HepG2 (cell line): Measurements from ENCODE around the gene ENO3. TPM values are rescaled to one million over a fixed set of nuclear protein-coding genes. Genes with fewer than 3 reads are reported as not detected.

Experiments used
- GABPA ChIP-seq, 2 experiments: IDR thresholded peaks; 2 replicates each; pipeline ENCODE4 v1.6.1; 2011 to 2016; ENCODE audit warnings: low read depth in 2 of 2, low read length in 1 of 2, missing biosample characterization in 1 of 2, missing genetic modification characterization in 1 of 2
- KDM5B ChIP-seq: sonication (generic); formaldehyde crosslinking; IDR thresholded peaks from 2 replicates; pipeline ENCODE4 v1.4.0; 2020; ENCODE audit warnings: missing genetic modification reagents, mild to moderate bottlenecking, borderline replicate concordance
- MAZ ChIP-seq, 2 experiments: sonication (generic) in 1 of 2; formaldehyde crosslinking in 1 of 2; IDR thresholded peaks; 2 replicates each; pipeline versions ENCODE4 v1.5.0 to v1.6.1; 2012 to 2020; ENCODE audit warnings: low read depth in 2 of 2, mild to moderate bottlenecking in 2 of 2, borderline replicate concordance in 1 of 2, improper control_type of control experiment in 1 of 2, low read length in 1 of 2, missing genetic modification reagents in 1 of 2, moderate library complexity in 1 of 2
- NCOA2 ChIP-seq: sonication (generic); formaldehyde crosslinking; IDR thresholded peaks from 2 replicates; pipeline ENCODE4 v1.8.0; 2022; ENCODE audit warnings: inconsistent platforms
- PHF21A ChIP-seq: sonication (generic); formaldehyde crosslinking; IDR thresholded peaks from 2 replicates; pipeline ENCODE4 v1.5.0; 2020; ENCODE audit warnings: mild to moderate bottlenecking, missing genetic modification reagents
- PITX1 ChIP-seq: sonication (generic); formaldehyde crosslinking; IDR thresholded peaks from 2 replicates; pipeline ENCODE4 v1.5.1; 2020; ENCODE audit warnings: mild to moderate bottlenecking, missing genetic modification reagents
- RCOR2 ChIP-seq: IDR thresholded peaks from 2 replicates; pipeline ENCODE4 v1.6.1; 2016; ENCODE audit warnings: missing biosample characterization, missing genetic modification reagents
- RFX3 ChIP-seq: IDR thresholded peaks from 2 replicates; pipeline ENCODE4 v1.6.1; 2016; ENCODE audit warnings: missing biosample characterization, missing genetic modification reagents
- SP1 ChIP-seq, 2 experiments: fragments of 450-650 bp in 1 of 2; sonication (generic) in 1 of 2; formaldehyde crosslinking in 1 of 2; IDR thresholded peaks; 2 replicates each; pipeline versions ENCODE4 v1.4.0 to v1.6.1; 2016 to 2020; ENCODE audit warnings: missing genetic modification reagents in 1 of 2
- ZFYVE20 ChIP-seq: sonication (generic); formaldehyde crosslinking; IDR thresholded peaks from 2 replicates; pipeline ENCODE4 v1.8.0; 2023; ENCODE audit warnings: low read depth, mild to moderate bottlenecking, moderate library complexity, missing genetic modification reagents, borderline replicate concordance
- ZNF274 ChIP-seq: sonication (generic); formaldehyde crosslinking; IDR thresholded peaks from 2 replicates; pipeline ENCODE4 v1.5.1; 2020; ENCODE audit warnings: mild to moderate bottlenecking, missing genetic modification reagents
- ZNF792 ChIP-seq: IDR thresholded peaks from 2 replicates; pipeline ENCODE4 v1.6.1; 2016
- polyA plus RNA-seq, 8 experiments: library from polyadenylated mRNA; depleted of rRNA in 3 of 8; stranded (reverse) in 7 of 8; unstranded in 1 of 8; fragments of >200 nt; fragmentation: Illumina TruSeq in 4 of 8; extraction: Trizol in 4 of 8; gene quantifications; 2 replicates each; pipeline versions ENCODE4 v1.2.1 to v1.2.3, GENCODE V29; 2011 to 2016; ENCODE audit warnings: low read depth in 4 of 8, missing spikeins in 1 of 8, mixed read lengths in 1 of 8; ENCODE audit not compliant: insufficient read depth in 1 of 8
- total RNA-seq, 5 experiments: library from RNA; depleted of rRNA; stranded (reverse); fragments of >200 nt; fragmentation: Illumina TruSeq; extraction: Trizol; gene quantifications; 2 replicates each; pipeline ENCODE4 v1.2.3, GENCODE V29; 2016; ENCODE audit warnings: low read depth in 1 of 5
- TF ChIP-seq, protein P1 (sequence below): sonication (generic); formaldehyde crosslinking; IDR thresholded peaks from 2 replicates; pipeline ENCODE4 v1.4.0; 2020; ENCODE audit warnings: missing genetic modification reagents, borderline replicate concordance
- TF ChIP-seq, protein P2 (sequence below): sonication (generic); formaldehyde crosslinking; IDR thresholded peaks from 2 replicates; pipeline ENCODE4 v1.4.0; 2020; ENCODE audit warnings: mild to moderate bottlenecking, missing genetic modification reagents
- TF ChIP-seq, protein P3 (sequence below): sonication (generic); formaldehyde crosslinking; IDR thresholded peaks from 2 replicates; pipeline ENCODE4 v1.4.0; 2020; ENCODE audit warnings: missing genetic modification reagents, mild to moderate bottlenecking, borderline replicate concordance

ENO3 gene
- total and polyA plus RNA-seq, 2 of the 13 experiments (the other 11 are each of a cell fraction or from before 2014, with no cell fraction given): 59.8 to 69.8 TPM

DNA sequence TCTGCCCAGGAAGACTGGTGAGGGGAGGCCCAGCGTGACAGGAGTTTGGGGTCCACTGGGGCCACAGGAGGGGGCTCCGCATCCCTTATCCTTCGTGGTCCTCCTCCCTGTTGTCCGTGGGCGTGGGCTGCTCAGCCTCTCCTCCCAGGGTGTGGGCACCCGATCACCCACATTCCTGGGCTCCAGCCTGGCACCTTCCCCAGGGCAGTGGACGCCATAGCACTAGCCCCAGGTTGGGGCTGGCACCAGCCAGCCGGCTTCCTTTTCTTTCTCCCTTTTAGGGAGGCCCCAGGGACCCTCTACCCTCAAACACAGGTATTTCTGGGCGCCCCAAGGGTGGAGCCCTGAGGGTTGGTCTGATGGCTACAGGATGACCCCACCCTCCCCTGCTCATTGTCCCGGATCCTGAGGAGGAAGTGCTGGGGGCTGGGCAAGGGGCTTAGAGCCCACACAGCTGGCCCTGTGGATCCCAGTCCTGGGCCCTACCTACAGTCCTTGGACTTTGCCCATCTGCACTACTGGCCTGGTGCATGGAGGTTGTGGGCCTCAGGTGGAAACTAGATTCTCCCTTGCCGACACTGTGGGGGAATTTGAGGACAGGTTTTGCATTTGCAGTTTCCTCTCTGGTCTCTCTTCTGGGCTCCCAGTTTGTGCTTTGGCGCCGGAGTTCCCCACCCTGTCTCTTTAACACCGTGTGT, 48.0 kb downstream of the ENO3 start (continued):
- TF ChIP-seq, protein P1, sequence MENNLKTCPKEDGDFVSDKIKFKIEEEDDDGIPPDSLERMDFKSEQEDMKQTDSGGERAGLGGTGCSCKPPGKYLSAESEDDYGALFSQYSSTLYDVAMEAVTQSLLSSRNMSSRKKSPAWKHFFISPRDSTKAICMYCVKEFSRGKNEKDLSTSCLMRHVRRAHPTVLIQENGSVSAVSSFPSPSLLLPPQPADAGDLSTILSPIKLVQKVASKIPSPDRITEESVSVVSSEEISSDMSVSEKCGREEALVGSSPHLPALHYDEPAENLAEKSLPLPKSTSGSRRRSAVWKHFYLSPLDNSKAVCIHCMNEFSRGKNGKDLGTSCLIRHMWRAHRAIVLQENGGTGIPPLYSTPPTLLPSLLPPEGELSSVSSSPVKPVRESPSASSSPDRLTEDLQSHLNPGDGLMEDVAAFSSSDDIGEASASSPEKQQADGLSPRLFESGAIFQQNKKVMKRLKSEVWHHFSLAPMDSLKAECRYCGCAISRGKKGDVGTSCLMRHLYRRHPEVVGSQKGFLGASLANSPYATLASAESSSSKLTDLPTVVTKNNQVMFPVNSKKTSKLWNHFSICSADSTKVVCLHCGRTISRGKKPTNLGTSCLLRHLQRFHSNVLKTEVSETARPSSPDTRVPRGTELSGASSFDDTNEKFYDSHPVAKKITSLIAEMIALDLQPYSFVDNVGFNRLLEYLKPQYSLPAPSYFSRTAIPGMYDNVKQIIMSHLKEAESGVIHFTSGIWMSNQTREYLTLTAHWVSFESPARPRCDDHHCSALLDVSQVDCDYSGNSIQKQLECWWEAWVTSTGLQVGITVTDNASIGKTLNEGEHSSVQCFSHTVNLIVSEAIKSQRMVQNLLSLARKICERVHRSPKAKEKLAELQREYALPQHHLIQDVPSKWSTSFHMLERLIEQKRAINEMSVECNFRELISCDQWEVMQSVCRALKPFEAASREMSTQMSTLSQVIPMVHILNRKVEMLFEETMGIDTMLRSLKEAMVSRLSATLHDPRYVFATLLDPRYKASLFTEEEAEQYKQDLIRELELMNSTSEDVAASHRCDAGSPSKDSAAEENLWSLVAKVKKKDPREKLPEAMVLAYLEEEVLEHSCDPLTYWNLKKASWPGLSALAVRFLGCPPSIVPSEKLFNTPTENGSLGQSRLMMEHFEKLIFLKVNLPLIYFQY: peak; percentile 57; the same call in 1 of the 2 replicates
- TF ChIP-seq NCOA2 (CRISPR knock-in tag) (peak; percentile 65), ZFYVE20 (CRISPR knock-in tag) (0 out of 2 replicates have a peak, but pooled peaks have one; percentile 8), RFX3 (CRISPR knock-in tag) (no peak), SP1 (IDR thresholded peaks at IDR 0.05) (no peak), SP1 (CRISPR knock-in tag; IDR thresholded peaks at IDR 0.05) (no peak; the same call in 1 of the 2 replicates), ZNF274 (CRISPR knock-in tag) (0 out of 2 replicates have a peak, but pooled peaks have one; percentile 26), GABPA (IDR thresholded peaks at IDR 0.05; ENCODE audit: low read depth, low read length) (peak; percentile 46), GABPA (CRISPR knock-in tag; IDR thresholded peaks at IDR 0.05; ENCODE audit: low read depth) (peak; percentile 79), PHF21A (CRISPR knock-in tag) (peak; percentile 98), ZNF792 (CRISPR knock-in tag) (0 out of 2 replicates have a peak, but pooled peaks have one; percentile 36), PITX1 (peak; percentile 89), KDM5B (CRISPR knock-in tag) (no peak), RCOR2 (CRISPR knock-in tag) (peak; percentile 39; the same call in 1 of the 2 replicates), MAZ (IDR thresholded peaks at IDR 0.05; ENCODE audit: borderline replicate concordance, low read depth, low read length) (peak; percentile 35; the same call in 1 of the 2 replicates), MAZ (CRISPR knock-in tag; IDR thresholded peaks at IDR 0.05; ENCODE audit: low read depth) (no peak; the same call in 1 of the 2 replicates)
- TF ChIP-seq, protein P2, sequence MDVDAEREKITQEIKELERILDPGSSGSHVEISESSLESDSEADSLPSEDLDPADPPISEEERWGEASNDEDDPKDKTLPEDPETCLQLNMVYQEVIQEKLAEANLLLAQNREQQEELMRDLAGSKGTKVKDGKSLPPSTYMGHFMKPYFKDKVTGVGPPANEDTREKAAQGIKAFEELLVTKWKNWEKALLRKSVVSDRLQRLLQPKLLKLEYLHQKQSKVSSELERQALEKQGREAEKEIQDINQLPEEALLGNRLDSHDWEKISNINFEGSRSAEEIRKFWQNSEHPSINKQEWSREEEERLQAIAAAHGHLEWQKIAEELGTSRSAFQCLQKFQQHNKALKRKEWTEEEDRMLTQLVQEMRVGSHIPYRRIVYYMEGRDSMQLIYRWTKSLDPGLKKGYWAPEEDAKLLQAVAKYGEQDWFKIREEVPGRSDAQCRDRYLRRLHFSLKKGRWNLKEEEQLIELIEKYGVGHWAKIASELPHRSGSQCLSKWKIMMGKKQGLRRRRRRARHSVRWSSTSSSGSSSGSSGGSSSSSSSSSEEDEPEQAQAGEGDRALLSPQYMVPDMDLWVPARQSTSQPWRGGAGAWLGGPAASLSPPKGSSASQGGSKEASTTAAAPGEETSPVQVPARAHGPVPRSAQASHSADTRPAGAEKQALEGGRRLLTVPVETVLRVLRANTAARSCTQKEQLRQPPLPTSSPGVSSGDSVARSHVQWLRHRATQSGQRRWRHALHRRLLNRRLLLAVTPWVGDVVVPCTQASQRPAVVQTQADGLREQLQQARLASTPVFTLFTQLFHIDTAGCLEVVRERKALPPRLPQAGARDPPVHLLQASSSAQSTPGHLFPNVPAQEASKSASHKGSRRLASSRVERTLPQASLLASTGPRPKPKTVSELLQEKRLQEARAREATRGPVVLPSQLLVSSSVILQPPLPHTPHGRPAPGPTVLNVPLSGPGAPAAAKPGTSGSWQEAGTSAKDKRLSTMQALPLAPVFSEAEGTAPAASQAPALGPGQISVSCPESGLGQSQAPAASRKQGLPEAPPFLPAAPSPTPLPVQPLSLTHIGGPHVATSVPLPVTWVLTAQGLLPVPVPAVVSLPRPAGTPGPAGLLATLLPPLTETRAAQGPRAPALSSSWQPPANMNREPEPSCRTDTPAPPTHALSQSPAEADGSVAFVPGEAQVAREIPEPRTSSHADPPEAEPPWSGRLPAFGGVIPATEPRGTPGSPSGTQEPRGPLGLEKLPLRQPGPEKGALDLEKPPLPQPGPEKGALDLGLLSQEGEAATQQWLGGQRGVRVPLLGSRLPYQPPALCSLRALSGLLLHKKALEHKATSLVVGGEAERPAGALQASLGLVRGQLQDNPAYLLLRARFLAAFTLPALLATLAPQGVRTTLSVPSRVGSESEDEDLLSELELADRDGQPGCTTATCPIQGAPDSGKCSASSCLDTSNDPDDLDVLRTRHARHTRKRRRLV (CRISPR knock-in tag): peak; percentile 44; the same call in 1 of the 2 replicates
- TF ChIP-seq, protein P3, sequence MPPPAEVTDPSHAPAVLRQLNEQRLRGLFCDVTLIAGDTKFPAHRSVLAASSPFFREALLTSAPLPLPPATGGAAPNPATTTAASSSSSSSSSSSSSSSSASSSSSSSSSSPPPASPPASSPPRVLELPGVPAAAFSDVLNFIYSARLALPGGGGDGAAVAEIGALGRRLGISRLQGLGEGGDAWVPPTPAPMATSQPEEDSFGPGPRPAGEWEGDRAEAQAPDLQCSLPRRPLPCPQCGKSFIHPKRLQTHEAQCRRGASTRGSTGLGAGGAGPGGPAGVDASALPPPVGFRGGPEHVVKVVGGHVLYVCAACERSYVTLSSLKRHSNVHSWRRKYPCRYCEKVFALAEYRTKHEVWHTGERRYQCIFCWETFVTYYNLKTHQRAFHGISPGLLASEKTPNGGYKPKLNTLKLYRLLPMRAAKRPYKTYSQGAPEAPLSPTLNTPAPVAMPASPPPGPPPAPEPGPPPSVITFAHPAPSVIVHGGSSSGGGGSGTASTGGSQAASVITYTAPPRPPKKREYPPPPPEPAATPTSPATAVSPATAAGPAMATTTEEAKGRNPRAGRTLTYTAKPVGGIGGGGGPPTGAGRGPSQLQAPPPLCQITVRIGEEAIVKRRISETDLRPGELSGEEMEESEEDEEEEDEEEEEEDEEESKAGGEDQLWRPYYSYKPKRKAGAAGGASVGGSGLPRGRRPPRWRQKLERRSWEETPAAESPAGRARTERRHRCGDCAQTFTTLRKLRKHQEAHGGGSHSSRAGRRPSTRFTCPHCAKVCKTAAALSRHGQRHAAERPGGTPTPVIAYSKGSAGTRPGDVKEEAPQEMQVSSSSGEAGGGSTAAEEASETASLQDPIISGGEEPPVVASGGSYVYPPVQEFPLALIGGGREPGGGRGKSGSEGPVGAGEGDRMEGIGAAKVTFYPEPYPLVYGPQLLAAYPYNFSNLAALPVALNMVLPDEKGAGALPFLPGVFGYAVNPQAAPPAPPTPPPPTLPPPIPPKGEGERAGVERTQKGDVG: 0 out of 2 replicates have a peak, but pooled peaks have one; percentile 20
